HG02970 (cell line): ENCODE results near the gene POGLUT3.

Experiments used
- ATAC-seq: cut with Tn5 transposase; IDR thresholded peaks from one replicate; pipeline ENCODE4 v1.9.1; 2021; ENCODE audit warnings: mild to moderate bottlenecking, moderate library complexity, moderate number of reproducible peaks; ENCODE audit not compliant: unreplicated experiment, low FRiP score

POGLUT3 gene

DNA sequence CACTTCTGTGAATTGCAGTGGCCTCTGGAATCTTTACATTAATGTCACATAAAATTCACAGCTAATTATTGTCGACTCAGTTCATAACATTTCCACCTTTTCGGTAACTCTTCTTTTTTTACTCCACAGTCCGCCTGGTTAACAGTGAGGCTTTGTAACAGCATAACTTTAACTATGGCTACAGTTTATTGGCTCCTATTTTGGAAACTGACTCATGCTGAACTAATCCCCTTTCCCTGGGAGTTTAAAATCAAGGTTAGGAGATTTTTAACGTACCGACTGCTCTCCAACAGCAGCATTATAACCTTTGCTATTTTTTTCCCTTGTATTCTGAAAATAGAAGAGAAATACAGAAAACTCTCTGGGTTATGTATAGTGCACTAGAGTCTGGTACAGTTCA lies 3.2 kb upstream of the POGLUT3 start:
- ATAC-seq = no peak

DNA sequence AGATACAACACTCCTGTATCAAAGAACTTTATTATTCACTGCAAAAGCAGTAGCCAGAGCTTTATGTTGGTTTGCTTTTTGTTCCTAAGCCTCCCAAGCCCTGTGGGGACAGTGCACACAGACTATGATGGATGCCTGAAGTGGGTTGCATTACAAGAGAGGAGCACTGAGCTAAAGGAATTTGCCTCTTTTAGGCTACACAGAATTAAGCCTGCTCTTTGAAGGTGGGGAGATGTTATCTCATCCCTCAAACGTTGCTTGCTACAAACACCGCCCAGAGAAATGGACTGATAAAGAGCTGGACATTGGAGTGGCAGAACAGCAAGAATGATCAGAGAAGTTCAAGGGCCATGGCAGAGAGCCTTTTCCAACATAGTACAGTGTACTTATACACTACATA lies 2.5 kb upstream of the POGLUT3 start:
- no peak for ATAC-seq

DNA sequence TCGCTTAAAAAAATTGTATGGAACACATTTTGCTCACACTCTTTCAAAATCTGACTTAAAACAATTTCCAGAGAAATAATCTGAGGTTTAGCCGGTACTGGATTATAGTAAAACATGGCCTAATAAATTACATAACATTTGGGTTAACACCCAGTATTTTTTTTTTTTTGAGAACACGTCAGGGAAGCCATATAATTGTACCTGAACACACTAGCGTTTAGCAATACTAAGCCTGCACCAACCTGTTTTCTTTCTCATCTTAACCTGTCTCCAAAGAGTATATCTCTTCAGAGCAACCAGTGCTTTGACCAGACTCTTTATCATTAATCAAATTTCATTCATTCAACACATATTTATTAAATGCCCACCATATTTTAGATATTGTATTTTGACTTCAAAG lies 2.0 kb upstream of the POGLUT3 start:
- no peak for ATAC-seq

DNA sequence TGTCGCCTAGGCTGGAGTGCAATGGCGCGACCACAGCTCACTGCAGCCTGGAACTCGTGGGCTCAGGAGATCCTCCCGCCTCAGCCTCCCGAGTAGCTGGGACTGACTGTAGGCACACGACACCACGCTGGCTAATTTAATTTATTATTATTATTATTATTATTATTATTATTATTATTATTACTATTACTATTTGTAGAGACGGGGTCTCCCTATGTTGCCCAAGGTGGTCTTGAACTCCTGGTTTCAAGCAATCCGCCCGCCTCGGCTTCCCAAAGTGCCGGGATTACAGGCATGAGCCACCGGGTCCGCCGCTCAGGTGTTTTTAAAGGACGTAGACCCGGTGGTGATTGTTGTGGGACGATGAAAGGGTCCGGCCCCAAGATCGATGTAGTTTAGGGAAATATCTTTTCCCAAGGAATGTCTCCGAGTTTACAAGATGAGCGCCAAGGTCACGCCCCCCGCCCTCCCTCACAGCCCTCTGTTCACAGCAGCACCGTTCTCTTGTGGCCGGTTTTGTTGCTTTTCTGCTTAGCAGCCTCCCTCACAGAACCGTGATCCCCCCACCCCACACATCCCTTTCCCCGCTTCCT lies 728 bp upstream of the POGLUT3 start:
- no peak for ATAC-seq

DNA sequence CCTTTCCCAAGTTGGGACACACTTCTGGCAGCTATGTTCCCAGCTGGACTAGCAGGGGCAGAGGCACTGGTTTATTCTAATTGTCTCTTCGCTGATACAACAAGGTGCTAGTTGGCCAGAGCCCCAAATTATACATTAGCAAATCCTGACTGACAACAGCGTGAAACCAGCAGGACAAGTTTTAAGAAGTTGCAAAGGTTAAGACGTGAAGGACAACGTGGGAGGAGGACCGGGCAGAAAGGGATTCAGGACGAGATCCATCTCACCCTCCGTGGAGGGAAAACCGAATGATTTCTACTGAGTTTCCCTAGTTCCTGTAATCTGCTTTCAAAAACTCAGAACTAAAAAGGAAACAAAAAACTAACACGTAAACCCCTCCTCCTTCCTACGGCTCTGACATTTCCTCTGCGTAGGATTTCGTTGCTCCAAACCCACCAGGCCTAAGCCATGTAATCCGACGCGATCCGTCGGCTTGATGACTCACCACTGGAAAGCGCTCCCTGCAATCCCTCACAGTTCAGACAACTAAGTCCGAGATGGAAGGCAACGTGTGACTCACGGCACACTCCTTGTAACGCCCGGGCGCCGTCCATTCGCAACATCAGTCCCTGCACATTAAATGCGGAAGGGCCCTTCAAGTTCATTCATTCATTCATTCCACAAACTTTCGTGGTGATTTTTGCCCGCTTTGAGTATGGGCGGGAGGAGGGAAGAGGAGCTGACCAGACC lies 703 bp downstream of the POGLUT3 start:
- peak; percentile 34 for ATAC-seq

DNA sequence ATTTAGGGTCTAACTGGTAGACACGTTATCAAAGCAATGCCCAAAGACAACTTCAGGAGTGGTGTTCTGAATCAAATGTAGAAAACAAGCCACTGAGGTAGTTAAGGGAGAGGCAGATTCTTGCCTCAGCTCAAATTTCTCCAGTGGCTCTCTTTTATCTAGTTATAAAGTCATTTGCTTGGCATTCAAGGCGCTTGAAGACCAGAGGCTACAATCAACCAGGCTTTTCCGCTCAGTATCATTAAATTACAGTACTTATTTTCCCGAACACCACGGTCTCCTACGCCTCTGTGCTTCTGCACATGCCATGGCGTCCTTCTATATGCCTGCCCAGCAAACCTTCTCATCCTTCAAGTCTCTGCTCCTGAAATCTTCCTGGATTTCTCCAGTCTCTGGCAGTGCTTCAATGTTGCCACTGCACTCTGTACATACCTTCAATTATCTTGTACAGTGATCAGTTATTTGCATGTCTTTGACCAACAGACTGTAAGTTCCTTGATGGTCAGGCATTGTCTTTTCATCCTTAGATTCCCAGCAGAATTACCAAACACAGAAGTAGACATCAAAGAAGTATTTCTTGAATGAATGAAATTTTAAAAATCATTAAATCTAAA lies 1.4 kb downstream of the POGLUT3 start:
- ATAC-seq = no peak

DNA sequence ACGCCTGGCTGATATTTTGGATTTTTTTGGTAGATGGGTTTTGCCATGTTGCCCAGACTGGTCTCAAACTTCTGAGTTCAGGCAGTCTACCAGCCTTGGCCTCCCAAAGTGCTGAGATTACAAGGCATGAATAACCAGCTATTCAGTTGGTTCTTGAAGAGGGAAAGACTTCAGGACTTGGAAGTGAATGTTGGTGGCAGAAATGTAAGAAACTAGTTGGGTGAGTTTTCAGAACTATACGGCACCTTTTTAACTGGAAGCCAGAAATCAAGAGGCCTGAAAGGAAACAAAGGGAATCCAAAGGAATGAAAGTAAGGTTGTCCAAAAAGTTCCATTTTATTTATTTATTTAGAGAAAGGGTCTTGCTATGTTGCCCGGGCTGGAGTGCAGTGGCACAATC lies 2.9 kb downstream of the POGLUT3 start:
- ATAC-seq = no peak

DNA sequence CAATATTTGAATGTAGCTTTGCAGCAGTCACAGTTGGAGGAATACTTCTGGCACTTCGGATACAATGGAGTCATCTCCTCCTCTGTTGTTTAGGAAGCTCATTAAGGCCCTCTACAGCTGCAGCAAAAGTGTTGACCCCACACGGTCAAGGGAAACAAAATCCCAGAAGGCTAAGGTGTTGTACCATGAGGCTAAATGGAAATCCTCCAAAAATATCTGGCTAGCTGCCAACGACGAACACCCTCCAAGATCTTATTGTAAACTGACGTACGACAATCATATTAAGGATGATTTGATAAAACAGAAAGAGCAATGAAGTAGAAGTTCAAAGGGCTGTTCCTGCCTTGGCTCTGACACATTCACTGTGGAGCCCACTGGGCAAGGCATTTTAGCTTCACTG lies 4.0 kb downstream of the POGLUT3 start:
- ATAC-seq = no peak

DNA sequence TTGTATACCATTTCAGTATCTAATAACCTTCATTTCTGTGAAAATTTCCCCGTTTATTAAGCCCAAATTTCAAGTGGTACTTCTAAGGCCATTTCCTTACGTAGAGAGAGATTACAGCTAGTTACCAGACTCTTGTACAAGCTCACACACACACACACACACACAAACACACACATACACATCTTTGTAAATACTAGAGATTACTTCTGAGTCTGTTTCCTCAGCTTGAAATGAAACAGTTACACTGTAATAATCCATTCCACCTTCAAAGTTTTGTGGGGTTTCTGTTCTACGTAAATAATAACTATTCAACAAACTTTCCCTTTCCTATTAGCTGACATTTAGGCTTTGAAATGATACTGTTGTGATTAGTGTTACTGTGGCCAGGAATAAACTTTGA lies 6.2 kb downstream of the POGLUT3 start:
- no peak for ATAC-seq

DNA sequence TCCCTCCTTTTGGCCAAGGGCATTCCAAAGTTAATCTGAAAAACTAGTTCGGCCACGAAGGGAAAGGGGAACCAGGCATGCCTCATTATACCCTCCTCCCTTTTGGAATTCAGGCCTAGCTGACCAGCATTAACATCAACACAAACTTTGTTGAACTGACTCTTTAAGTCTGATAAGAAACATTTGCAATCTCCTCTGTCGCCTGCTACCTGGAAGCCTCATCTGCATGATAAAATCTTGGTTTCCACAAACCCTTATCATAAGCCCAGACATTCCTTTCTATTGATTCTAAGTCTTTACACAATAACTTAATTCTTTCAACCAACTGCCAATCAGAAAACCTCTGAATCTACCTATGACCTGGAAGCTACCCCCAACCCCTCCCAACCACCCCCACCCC lies 11.4 kb downstream of the POGLUT3 start:
- no peak for ATAC-seq

DNA sequence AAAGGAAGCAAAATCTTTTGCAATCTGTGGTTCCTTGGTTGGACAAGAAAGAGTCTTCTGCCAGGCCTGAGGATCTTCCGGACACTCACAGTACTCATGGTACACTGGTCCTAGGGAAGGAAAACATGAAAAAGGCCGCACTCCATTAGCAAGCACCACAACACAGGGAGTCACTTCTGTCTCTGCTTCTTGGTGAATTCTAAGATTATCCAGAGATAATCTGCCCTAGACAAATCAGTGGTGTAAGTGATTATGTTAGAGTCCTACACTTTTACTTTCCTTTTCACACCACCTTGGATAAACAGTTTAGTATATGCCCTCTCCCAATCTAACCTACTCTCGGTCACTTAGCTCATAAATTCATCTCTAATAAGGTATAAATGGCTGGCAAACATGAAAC lies 11.9 kb downstream of the POGLUT3 start:
- no peak for ATAC-seq

DNA sequence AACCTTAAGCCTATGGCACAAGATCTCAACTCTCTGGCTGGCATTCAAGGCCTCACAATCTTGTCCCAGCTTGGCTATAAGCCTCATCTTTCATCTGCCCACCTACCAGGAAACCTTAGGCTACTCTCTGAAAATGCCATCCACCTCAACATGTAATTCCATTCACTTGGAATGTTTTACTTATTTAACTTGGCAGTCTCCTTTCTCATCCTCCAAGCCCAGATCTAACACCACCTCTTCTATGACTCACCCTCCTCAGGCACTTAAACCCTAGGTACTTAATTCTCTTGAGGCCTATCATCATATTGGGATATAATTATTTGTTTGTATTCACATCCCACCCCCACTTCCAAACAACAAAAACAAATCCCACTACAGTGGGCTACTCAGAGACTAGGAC lies 15.0 kb downstream of the POGLUT3 start:
- ATAC-seq = no peak

DNA sequence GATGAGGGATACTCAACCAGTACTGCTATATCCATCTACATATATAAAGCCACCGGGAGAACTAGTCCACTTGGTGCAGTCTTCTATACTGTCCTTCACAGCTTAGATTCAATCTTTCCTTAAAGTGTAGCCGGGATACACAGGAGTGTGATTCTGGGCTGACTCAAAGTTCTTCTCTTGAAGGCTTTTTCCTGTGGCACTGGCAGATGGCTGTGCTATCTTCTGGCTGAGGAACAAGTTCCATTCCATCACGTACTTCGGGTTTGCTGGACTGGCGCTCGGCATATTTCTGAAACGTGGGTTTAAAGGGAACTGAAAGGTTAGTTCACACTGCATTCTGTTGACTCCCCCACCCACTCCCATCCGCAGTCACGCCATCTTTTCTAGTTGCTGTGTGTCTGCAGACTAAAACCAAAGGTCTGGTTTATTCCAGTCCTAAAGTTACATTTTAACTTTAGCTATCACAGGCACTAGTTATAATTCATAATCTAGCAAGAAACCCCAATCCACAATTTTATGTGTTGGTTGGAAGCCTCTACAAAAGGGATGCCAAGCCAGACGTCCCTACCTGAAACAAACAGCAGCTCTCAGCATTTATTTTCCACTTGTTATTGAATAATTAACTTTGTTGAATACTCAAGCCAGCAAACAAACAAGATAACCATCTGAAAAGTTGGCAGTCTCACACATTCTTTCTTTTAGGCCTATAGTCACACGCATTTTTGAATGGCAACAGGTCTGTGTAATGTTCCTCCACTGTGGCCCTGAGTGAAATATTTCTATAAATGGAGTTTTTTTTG lies 23.3 kb downstream of the POGLUT3 start:
- no peak for ATAC-seq

DNA sequence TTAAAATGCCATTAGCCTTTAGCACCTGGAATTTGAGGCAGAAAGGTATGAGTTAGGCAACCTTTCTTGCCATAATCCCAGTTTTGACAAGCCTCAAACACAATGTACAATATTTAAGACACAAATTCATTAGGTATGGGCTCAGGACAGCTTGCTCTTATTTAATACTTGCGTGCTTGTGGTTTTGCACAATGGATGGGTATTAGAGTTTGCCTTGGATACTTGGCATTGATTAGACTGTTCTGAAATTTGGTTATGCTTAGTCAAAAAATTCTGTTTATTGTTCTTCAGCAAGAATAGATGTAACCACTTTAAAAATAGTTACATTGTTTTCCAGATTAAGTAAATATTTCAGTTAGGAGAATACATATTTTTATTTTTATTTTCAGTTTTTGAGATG lies 25.5 kb downstream of the POGLUT3 start:
- no peak for ATAC-seq

DNA sequence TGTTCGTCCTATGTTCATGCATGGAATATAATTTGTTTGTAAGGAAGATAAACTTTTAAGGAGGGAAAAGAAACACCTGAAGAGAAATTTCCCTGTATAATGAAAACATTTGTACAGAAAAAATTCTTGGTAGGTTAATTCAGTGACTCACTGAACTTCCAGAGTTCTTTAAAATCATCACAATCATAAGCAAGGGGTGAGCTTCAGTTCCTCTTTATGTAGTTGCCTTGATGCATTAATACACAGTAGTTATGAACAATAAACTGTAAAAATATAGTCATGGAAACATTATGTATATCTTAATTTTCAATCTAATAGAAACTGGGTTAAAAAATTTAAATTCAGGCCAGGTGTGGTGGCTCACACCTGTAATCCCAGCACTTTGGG lies 29.7 kb downstream of the POGLUT3 start:
- no peak for ATAC-seq

DNA sequence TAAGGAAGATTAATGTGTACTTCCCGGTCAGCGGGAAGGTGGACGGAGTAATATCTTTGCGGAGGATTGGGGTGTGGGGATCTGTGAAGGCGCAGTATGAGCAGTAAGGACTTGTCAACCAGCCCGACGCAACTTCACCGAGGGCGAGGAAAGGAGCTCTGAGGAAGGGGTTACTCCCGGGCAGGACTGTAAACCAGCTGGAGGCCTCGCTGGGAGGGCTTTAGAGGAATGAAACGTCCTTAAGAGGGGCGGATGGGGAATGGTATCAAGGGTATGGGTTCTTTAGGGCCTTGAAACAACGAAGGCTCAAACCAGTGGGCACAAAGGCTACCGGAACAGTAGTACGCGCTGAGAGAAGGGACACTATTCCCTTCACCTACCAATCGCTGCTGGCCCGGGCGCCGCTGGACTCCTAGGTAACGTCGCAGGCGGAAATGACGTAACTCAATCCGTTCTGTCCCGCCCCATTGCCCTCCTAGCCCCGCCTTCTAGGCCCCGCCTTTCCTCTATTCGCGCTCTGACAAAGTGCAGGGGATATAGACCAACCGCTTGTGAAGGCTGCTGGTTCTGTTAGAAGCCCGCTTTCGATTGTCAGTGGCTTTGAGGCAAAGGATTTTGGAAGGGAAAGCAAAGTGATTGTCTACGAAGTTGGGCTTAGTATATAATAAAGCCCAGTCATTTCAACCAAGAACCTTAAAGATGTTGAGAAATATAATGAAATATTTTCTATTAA lies 30.9 kb downstream of the POGLUT3 start, which contains the start of gene C11orf65:
TSS of gene C11orf65 (minus strand) at position 439 of the 733 bp plus-strand sequence. CDS start 5,970 bp downstream, outside the sequence.
- ATAC-seq = peak; percentile 98

DNA sequence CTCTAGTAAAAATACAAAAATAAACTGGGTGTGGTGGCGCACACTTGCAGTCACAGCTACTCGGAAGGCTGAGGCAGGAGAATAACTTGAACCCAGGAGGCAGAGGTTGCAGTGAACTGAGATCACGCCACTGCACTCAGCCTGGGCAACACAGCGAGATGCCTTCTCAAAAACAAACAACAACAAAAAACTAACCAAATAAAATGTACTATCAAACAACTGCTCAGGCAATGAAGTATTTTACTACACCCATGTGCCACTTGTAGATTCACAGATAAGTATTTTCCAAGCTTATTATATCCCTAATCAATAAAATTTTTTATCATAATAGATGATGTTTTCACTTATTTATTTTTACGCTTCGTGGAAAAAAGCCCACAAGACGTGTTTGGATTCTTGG lies 31.8 kb downstream of the POGLUT3 start:
- ATAC-seq = no peak

DNA sequence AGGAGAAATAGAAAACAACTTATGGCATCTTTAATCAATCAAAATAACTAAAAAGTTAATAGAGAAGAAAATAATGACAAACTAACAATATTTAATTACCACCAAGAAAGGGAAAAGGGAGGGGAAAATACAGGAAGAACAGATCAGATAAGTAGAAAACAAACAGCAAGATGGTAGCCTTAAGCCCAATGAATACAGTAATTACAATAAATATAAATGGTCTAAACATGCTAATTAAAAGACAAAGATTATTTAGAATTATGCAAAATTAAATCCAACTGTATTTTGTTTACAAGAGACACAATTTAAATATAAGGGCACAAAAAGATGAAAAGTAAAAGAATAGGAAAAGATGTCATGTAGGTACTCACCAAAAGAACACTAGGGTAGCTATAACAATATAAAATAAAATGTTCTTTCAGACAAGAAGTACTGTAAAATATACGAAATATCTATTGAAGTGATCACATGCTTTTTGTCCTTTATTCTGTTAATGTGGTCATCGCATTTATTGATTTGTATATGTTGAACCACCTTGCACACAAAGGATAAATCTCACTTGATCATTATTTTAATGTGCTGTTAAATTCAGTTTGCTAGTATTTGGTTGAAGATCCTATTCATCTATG lies 44.9 kb downstream of the POGLUT3 start:
- no peak for ATAC-seq
